GM21528 (cell line): ENCODE results near the gene FAM187B.
"Not testable (repeated sequence)": the region's sequence is repeated elsewhere in the genome, so short reads cannot be mapped to it uniquely, and the experiment has no call there.

Experiments
- ATAC-seq: cut with Tn5 transposase; IDR thresholded peaks from one replicate; pipeline ENCODE4 v1.9.1; 2021; ENCODE audit warnings: mild to moderate bottlenecking, moderate library complexity; ENCODE audit not compliant: unreplicated experiment, low FRiP score

The FAM187B gene

GRCh38 chr19:35216016-35216832, 12.3 kb downstream of the FAM187B start:
- ATAC-seq, result no peak

GRCh38 chr19:35214766-35215422, 13.6 kb downstream of the FAM187B start:
- ATAC-seq, result no peak

GRCh38 chr19:35213663-35214632, 14.6 kb downstream of the FAM187B start:
- ATAC-seq, result no peak

GRCh38 chr19:35212241-35212640, 16.3 kb downstream of the FAM187B start:
- ATAC-seq, result no peak

GRCh38 chr19:35211545-35212230, 16.9 kb downstream of the FAM187B start:
- ATAC-seq, result no peak

GRCh38 chr19:35209646-35210045, 18.9 kb downstream of the FAM187B start:
- ATAC-seq, result no peak

GRCh38 chr19:35208121-35208520, 20.4 kb downstream of the FAM187B start:
- no peak for ATAC-seq

GRCh38 chr19:35207391-35207871, 21.1 kb downstream of the FAM187B start:
- ATAC-seq, result no peak

GRCh38 chr19:35206855-35207254, 21.7 kb downstream of the FAM187B start:
- ATAC-seq, result no peak

GRCh38 chr19:35206379-35206778, 22.2 kb downstream of the FAM187B start:
- no peak for ATAC-seq

GRCh38 chr19:35205733-35206323, 22.7 kb downstream of the FAM187B start:
- no peak for ATAC-seq

GRCh38 chr19:35204799-35205732, 23.5 kb downstream of the FAM187B start:
- ATAC-seq, result peak; percentile 64

- no peak for ATAC-seq
Observed at GRCh38 chr19:35202722-35203688, 25.5 kb downstream of the FAM187B start.

GRCh38 chr19:35199481-35199880, 29.1 kb downstream of the FAM187B start:
- no peak for ATAC-seq

GRCh38 chr19:35196861-35197260, 31.7 kb downstream of the FAM187B start:
- ATAC-seq, result not testable (repeated sequence)

GRCh38 chr19:35195830-35196229, 32.7 kb downstream of the FAM187B start:
- no peak for ATAC-seq
